Liver (tissue), 9 donors: ENCODE results near the gene MED17. TPM values are rescaled to one million over a fixed set of nuclear protein-coding genes. Genes with fewer than 3 reads are reported as not detected.

ENCODE experiments used
- DNase-seq: peaks from one replicate; pipeline ENCODE4 v3.0.0-alpha.2; 2017; ENCODE audit warnings: low spot score
- H3K27ac ChIP-seq, 2 donors: one replicate each; pipeline ENCODE4 v1.7.0; 2013; ENCODE audit warnings: inconsistent platforms in 2 of 2, low read length in 2 of 2, control low read depth in 1 of 2, low read depth in 1 of 2, mild to moderate bottlenecking in 1 of 2
- H3K27me3 ChIP-seq, 4 donors: one replicate each; pipeline versions ENCODE4 v1.6.1 to v1.7.0; 2013; ENCODE audit warnings: low read length in 3 of 4, inconsistent platforms in 1 of 4, mild to moderate bottlenecking in 1 of 4, moderate library complexity in 1 of 4; ENCODE audit not compliant: control insufficient read depth in 4 of 4, insufficient read depth in 4 of 4
- H3K36me3 ChIP-seq, 4 donors: one replicate each; pipeline versions ENCODE4 v1.6.1 to v1.7.0; 2013; ENCODE audit warnings: low read length in 3 of 4, mild to moderate bottlenecking in 3 of 4, low read depth in 1 of 4, moderate library complexity in 1 of 4; ENCODE audit not compliant: control insufficient read depth in 4 of 4, insufficient read depth in 3 of 4
- H3K4me1 ChIP-seq, 4 donors: one replicate each; pipeline versions ENCODE4 v1.6.1 to v1.7.0; 2013; ENCODE audit warnings: low read length in 3 of 4, mild to moderate bottlenecking in 3 of 4, moderate library complexity in 1 of 4; ENCODE audit not compliant: control insufficient read depth in 4 of 4, insufficient read depth in 4 of 4
- H3K4me3 ChIP-seq, 3 donors: one replicate each; pipeline versions ENCODE4 v1.6.1 to v1.7.0; 2013; ENCODE audit warnings: low read length in 3 of 3, control low read depth in 1 of 3, low read depth in 1 of 3, mild to moderate bottlenecking in 1 of 3
- H3K9ac ChIP-seq, 2 donors: one replicate each; pipeline ENCODE4 v1.7.0; 2013; ENCODE audit warnings: low read length in 2 of 2, mild to moderate bottlenecking in 2 of 2, moderate library complexity in 2 of 2, control low read depth in 1 of 2, low read depth in 1 of 2
- H3K9me3 ChIP-seq, 4 donors: one replicate each; pipeline versions ENCODE4 v1.6.1 to v1.7.0; 2013; ENCODE audit warnings: low read length in 3 of 4; ENCODE audit not compliant: control insufficient read depth in 4 of 4
- EGR1 ChIP-seq, 2 donors: IDR thresholded peaks; 2 replicates each; pipeline ENCODE4 v1.6.1; 2016 to 2018; ENCODE audit warnings: antibody characterized with exemption in 2 of 2, low read depth in 2 of 2
- FOXA1 ChIP-seq: IDR thresholded peaks from 2 replicates; pipeline ENCODE4 v1.6.1; 2016; ENCODE audit warnings: antibody characterized with exemption
- FOXA2 ChIP-seq: IDR thresholded peaks from 2 replicates; pipeline ENCODE4 v1.6.1; 2016; ENCODE audit warnings: antibody characterized with exemption
- GABPA ChIP-seq, 2 donors: IDR thresholded peaks in 1 of 2; conservative IDR thresholded peaks in 1 of 2; 2 replicates each; pipeline ENCODE4 v1.6.1; 2016; ENCODE audit warnings: antibody characterized with exemption in 2 of 2, mild to moderate bottlenecking in 1 of 2, moderate library complexity in 1 of 2
- HNF4A ChIP-seq, 2 donors: conservative IDR thresholded peaks; 2 replicates each; pipeline ENCODE4 v1.6.1; 2016; ENCODE audit warnings: antibody characterized with exemption in 2 of 2, mild to moderate bottlenecking in 2 of 2
- JUND ChIP-seq, 2 donors: IDR thresholded peaks; 2 replicates each; pipeline ENCODE4 v1.6.1; 2016; ENCODE audit warnings: antibody characterized with exemption in 2 of 2
- NR2F2 ChIP-seq: IDR thresholded peaks from 2 replicates; pipeline ENCODE4 v1.6.1; 2016; ENCODE audit warnings: antibody characterized with exemption
- RAD21 ChIP-seq, 2 donors: IDR thresholded peaks; 2 replicates each; pipeline ENCODE4 v1.6.1; 2016; ENCODE audit warnings: antibody characterized with exemption in 2 of 2, mild to moderate bottlenecking in 2 of 2
- RXRA ChIP-seq, 2 donors: IDR thresholded peaks; 2 replicates each; pipeline ENCODE4 v1.6.1; 2017 to 2018; ENCODE audit warnings: antibody characterized with exemption in 2 of 2, mild to moderate bottlenecking in 1 of 2
- SP1 ChIP-seq: IDR thresholded peaks from 2 replicates; pipeline ENCODE4 v1.6.1; 2018; ENCODE audit warnings: antibody characterized with exemption, mild to moderate bottlenecking
- TAF1 ChIP-seq: conservative IDR thresholded peaks from 2 replicates; pipeline ENCODE4 v1.6.1; 2016; ENCODE audit warnings: antibody characterized with exemption, mild to moderate bottlenecking
- YY1 ChIP-seq: IDR thresholded peaks from 2 replicates; pipeline ENCODE4 v1.6.1; 2016; ENCODE audit warnings: antibody characterized with exemption, mild to moderate bottlenecking
- WGBS: extraction: QIAGEN DNeasy Blood & Tissue Kit; methylation state at CpG from one replicate; pipeline ENCODE4 v1.1.7; 2013; 5-methylcytosine and 5-hydroxymethylcytosine counted together
- polyA plus RNA-seq, 2 donors: library from polyadenylated mRNA; stranded (reverse) in 1 of 2; unstranded in 1 of 2; fragments of 200-250 nt in 1 of 2; fragments of >200 nt in 1 of 2; fragmentation: Nextera tagmentation in 1 of 2; extraction: Ambion mirVana in 1 of 2; gene quantifications; one replicate each; pipeline versions ENCODE4 v1.2.1 to v1.2.3, GENCODE V29; 2013 to 2015
- total RNA-seq, 2 donors: library from RNA; depleted of rRNA; stranded (reverse); fragments of >200 nt; gene quantifications; one replicate each; pipeline ENCODE4 v1.2.3, GENCODE V29; 2014
- TF ChIP-seq, protein P1 (sequence below): IDR thresholded peaks from 2 replicates; pipeline ENCODE4 v1.6.1; 2016; ENCODE audit warnings: antibody characterized with exemption
- TF ChIP-seq, protein P2 (sequence below): IDR thresholded peaks from 2 replicates; pipeline ENCODE4 v1.6.1; 2016; ENCODE audit warnings: antibody characterized with exemption
- TF ChIP-seq, protein P3 (sequence below): fragments of 150-350 bp; IDR thresholded peaks from 2 replicates; pipeline ENCODE4 v1.5.1; 2017; ENCODE audit warnings: improper control_type of control experiment, low read depth, low read length; ENCODE audit not compliant: missing input control
- TF ChIP-seq, protein P4 (sequence below): IDR thresholded peaks from 2 replicates; pipeline ENCODE4 v1.6.1; 2016; ENCODE audit warnings: antibody characterized with exemption, mild to moderate bottlenecking
- donor health status: healthy.
- donor health status: healthy.
- donor health status: healthy.
- donor health status: healthy.
- donor health status: healthy.

The MED17 gene
- total and polyA plus RNA-seq, 4 donors = 2.8 to 12.7 (median 7.5) TPM

DNA sequence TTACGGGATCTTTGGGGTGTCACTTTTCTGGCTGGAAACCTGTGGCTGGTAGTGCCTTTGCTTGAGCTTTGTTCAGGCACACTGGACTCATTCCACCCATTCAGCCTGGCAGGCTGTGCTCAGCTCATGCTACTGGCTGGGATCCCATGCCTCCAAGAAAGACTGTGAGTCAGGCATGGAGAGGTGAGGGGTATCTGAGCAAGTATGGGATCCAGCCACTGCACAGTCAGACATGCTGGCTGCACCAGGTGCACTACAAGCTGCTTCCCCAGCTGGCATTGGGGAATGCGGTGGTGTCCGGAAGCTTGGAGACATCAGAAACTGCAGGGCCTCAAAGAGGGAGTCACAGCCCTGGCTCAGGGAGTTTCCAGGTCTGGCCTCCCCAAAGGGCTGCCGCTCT, 12.0 kb upstream of the MED17 start:
- WGBS = 99% methylated on average over 4 of the region's 4 CpGs
- no peak for TF ChIP-seq FOXA1
- TF ChIP-seq, protein P1, sequence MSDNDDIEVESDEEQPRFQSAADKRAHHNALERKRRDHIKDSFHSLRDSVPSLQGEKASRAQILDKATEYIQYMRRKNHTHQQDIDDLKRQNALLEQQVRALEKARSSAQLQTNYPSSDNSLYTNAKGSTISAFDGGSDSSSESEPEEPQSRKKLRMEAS = no peak
- no peak for TF ChIP-seq TAF1
- TF ChIP-seq, protein P2, sequence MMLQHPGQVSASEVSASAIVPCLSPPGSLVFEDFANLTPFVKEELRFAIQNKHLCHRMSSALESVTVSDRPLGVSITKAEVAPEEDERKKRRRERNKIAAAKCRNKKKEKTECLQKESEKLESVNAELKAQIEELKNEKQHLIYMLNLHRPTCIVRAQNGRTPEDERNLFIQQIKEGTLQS = no peak
- TF ChIP-seq, protein P3, sequence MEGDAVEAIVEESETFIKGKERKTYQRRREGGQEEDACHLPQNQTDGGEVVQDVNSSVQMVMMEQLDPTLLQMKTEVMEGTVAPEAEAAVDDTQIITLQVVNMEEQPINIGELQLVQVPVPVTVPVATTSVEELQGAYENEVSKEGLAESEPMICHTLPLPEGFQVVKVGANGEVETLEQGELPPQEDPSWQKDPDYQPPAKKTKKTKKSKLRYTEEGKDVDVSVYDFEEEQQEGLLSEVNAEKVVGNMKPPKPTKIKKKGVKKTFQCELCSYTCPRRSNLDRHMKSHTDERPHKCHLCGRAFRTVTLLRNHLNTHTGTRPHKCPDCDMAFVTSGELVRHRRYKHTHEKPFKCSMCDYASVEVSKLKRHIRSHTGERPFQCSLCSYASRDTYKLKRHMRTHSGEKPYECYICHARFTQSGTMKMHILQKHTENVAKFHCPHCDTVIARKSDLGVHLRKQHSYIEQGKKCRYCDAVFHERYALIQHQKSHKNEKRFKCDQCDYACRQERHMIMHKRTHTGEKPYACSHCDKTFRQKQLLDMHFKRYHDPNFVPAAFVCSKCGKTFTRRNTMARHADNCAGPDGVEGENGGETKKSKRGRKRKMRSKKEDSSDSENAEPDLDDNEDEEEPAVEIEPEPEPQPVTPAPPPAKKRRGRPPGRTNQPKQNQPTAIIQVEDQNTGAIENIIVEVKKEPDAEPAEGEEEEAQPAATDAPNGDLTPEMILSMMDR = no peak
- TF ChIP-seq YY1 = no peak
- H3K4me1 ChIP-seq = no peaks in the 10 kb centered on the region
- no peaks in the 10 kb centered on the region for H3K27me3 ChIP-seq
- no peak for DNase-seq
- no peak overlapping the region for H3K27ac ChIP-seq
- no peaks in the 10 kb centered on the region for H3K9me3 ChIP-seq
- no peak overlapping the region for H3K9ac ChIP-seq
- H3K4me3 ChIP-seq = no peak overlapping the region
- H3K36me3 ChIP-seq = peaks cover 0 to 2% (median 0%) of the 10 kb centered on the region in 4 donors

DNA sequence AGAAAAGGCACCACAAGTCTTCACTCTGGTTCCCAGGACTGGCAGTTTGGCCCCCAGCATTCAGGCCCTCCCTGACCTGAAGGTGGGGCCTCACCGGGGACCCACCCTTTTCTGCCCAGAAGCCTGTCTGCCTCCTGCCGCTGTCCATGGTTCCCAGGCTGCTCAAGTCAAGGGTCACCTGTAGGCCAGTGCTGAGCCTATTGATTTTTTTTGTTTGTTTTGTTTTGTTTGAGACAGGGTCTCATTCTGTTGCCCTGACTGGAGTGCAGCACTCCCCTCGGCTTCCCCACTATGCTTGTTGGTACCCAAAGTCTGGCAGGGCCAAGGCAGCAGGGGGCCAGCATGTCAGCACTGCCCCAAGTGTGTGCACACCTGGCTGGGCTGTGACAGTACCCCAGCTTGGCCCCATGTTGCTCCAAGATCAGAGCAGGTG, 11.0 kb upstream of the MED17 start:
- no peak overlapping the region for H3K4me3 ChIP-seq
- H3K9me3 ChIP-seq = no peaks in the 10 kb centered on the region
- TF ChIP-seq, protein P4, sequence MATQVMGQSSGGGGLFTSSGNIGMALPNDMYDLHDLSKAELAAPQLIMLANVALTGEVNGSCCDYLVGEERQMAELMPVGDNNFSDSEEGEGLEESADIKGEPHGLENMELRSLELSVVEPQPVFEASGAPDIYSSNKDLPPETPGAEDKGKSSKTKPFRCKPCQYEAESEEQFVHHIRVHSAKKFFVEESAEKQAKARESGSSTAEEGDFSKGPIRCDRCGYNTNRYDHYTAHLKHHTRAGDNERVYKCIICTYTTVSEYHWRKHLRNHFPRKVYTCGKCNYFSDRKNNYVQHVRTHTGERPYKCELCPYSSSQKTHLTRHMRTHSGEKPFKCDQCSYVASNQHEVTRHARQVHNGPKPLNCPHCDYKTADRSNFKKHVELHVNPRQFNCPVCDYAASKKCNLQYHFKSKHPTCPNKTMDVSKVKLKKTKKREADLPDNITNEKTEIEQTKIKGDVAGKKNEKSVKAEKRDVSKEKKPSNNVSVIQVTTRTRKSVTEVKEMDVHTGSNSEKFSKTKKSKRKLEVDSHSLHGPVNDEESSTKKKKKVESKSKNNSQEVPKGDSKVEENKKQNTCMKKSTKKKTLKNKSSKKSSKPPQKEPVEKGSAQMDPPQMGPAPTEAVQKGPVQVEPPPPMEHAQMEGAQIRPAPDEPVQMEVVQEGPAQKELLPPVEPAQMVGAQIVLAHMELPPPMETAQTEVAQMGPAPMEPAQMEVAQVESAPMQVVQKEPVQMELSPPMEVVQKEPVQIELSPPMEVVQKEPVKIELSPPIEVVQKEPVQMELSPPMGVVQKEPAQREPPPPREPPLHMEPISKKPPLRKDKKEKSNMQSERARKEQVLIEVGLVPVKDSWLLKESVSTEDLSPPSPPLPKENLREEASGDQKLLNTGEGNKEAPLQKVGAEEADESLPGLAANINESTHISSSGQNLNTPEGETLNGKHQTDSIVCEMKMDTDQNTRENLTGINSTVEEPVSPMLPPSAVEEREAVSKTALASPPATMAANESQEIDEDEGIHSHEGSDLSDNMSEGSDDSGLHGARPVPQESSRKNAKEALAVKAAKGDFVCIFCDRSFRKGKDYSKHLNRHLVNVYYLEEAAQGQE = peak; percentile 93
- no peak for TF ChIP-seq FOXA2
- no peak for DNase-seq
- H3K4me1 ChIP-seq = no peaks in the 10 kb centered on the region
- H3K27ac ChIP-seq = no peak overlapping the region
- WGBS = 59% methylated on average over 3 of the region's 3 CpGs
- H3K27me3 ChIP-seq = no peaks in the 10 kb centered on the region
- H3K9ac ChIP-seq = no peak overlapping the region
- H3K36me3 ChIP-seq = peaks cover 0 to 2% (median 0%) of the 10 kb centered on the region in 4 donors

DNA sequence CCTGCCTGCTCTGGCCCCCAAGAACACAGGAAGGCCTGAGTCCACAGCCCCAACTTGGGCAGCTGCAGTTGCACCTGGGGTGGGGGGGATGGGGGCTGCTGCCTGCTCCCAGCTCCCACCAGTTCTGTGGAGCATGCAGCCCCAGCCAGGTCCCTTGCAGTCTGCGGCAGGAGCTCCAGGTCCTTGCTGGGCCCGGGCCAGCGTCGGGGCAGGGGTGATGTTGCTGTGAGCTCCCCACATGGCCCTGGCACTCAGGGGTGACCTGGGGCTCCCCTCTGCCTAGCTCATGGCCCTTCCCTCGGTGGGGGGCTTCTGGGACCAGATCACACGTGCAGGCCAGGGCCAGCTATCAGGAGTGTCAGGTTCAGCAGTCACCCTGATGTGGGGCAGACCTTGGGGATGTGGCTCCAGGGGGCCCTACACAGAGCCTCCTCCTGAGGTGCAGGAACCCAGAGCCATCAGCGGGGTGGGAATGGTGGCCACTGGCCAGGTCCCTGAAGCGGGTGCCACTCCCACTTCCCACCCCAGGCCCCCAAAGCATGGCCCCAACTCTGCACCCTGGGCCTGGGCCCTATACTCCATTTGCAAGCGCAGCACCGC, 10.4 kb upstream of the MED17 start:
- Histone ChIP-seq H3K9me3 (no peaks in the 10 kb centered on the region), H3K36me3 (peaks cover 0 to 2% (median 0%) of the 10 kb centered on the region in 4 donors), H3K9ac (no peak overlapping the region), H3K27ac (no peak overlapping the region), H3K4me3 (no peak overlapping the region), H3K4me1 (no peaks in the 10 kb centered on the region), H3K27me3 (no peaks in the 10 kb centered on the region)
- no peak for DNase-seq
- WGBS = 92% methylated on average over 10 of the region's 10 CpGs
- TF ChIP-seq EGR1 (IDR thresholded peaks at IDR 0.05; ENCODE audit: low read depth in 2 of 2) (no peak), HNF4A (conservative IDR thresholded peaks at IDR 0.05) (no peak), JUND (IDR thresholded peaks at IDR 0.05) (no peak), RXRA (IDR thresholded peaks at IDR 0.05) (no peak), GABPA (IDR thresholded peaks at IDR 0.05 in 1 of 2, conservative IDR thresholded peaks at IDR 0.05 in 1 of 2) (no peak), FOXA1 (no peak), RAD21 (IDR thresholded peaks at IDR 0.05) (no peak), NR2F2 (no peak), SP1 (no peak)
- TF ChIP-seq, protein P2 = no peak
- TF ChIP-seq, protein P4 = no peak
- TF ChIP-seq, protein P1 = no peak
